ENCODE data around the gene RPA1. TPM values are rescaled to one million over a fixed set of nuclear protein-coding genes. Genes with fewer than 3 reads are reported as not detected.

RPA1 gene
- polyA plus RNA-seq, 3 donors, result 18.5 to 27.4 (median 23.8) TPM

DNA sequence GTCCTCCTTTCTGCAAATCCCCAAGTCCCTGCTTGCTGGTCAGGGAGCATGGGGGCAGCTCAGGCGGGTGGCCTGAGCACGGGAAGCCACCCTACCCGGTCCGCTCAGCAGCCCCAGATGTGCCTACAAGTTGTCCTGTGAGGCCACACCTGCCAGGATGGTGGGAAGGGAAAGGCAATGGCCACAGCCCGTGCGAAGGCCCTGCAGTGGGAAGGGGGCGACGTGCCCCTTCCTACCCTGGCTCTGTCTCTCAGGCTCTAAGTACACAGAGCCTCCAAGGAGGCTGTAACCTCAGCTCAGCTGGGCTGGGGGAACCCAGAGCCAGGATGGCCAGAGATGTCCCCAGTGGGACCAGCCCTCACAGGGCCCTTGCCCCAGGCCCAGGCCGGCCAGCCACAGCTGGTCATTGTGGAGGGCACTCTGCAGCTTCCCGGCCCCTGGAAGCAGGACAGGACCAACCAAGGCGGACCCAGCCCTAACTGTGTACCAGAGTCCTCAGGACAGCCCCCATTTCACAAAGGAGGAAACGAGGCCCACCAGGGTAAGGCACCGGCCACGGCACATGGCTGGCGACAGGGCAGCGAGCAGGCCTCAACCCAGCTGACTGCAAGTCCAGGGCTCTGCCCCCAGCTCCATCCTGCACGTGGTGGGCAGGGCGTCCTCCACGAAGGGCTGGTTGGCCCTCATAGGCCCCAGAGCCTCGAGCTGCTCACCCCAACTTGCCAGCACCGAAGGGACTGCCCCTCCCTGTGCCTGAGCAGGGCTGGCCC is 113.0 kb downstream of the RPA1 start:
- Histone ChIP-seq H3K79me2 (ENCODE audit: insufficient read depth, low read length) (no peaks in the 10 kb centered on the region), H4K20me1 (ENCODE audit: insufficient read depth, low read length) (no peaks in the 10 kb centered on the region), H3K4me3 (replicated peaks in 1 of 3; ENCODE audit: low read depth in 2 of 3, low read length in 3 of 3) (no peak overlapping the region), H3K27ac (ENCODE audit: low read depth in 1 of 2, low read length in 2 of 2) (no peak overlapping the region), H3K9ac (ENCODE audit: insufficient read depth, low read length, poor library complexity, severe bottlenecking) (no peak overlapping the region), H3K4me1 (ENCODE audit: control insufficient read depth in 1 of 2, insufficient read depth in 2 of 2, low read length in 2 of 2) (no peaks in the 10 kb centered on the region), H2AFZ (ENCODE audit: insufficient read depth, low read depth, low read length, poor library complexity, severe bottlenecking) (no peak overlapping the region), H3K27me3 (ENCODE audit: control insufficient read depth in 2 of 2, insufficient read depth in 2 of 2, low read length in 2 of 2) (no peaks in the 10 kb centered on the region), H3K36me3 (replicated peaks in 1 of 2; ENCODE audit: control insufficient read depth in 1 of 2, insufficient read depth in 2 of 2, low read length in 2 of 2) (no peaks in the 10 kb centered on the region), H3K4me2 (replicated peaks; ENCODE audit: extremely low read depth, low read length, poor library complexity, severe bottlenecking) (no peak overlapping the region), H3K9me3 (replicated peaks in 1 of 2; ENCODE audit: control insufficient read depth in 1 of 2, insufficient read depth in 1 of 2, low read length in 2 of 2) (no peaks in the 10 kb centered on the region)
- 94% methylated on average over 16 of the region's 21 CpGs for WGBS (ENCODE audit: insufficient coverage)
- Mint-ChIP-seq H3K36me3 (no peaks in the 10 kb centered on the region), H3K27ac (no peak overlapping the region), H3K4me3 (no peak overlapping the region), H3K9me3 (no peaks in the 10 kb centered on the region), H3K27me3 (ENCODE audit: low read depth in 3 of 3) (peaks cover 0 to 2% (median 0%) of the 10 kb centered on the region in 3 donors), H3K4me1 (no peaks in the 10 kb centered on the region)
- TF ChIP-seq, protein P1, sequence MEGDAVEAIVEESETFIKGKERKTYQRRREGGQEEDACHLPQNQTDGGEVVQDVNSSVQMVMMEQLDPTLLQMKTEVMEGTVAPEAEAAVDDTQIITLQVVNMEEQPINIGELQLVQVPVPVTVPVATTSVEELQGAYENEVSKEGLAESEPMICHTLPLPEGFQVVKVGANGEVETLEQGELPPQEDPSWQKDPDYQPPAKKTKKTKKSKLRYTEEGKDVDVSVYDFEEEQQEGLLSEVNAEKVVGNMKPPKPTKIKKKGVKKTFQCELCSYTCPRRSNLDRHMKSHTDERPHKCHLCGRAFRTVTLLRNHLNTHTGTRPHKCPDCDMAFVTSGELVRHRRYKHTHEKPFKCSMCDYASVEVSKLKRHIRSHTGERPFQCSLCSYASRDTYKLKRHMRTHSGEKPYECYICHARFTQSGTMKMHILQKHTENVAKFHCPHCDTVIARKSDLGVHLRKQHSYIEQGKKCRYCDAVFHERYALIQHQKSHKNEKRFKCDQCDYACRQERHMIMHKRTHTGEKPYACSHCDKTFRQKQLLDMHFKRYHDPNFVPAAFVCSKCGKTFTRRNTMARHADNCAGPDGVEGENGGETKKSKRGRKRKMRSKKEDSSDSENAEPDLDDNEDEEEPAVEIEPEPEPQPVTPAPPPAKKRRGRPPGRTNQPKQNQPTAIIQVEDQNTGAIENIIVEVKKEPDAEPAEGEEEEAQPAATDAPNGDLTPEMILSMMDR (IDR thresholded peaks at IDR 0.05), result no peak
- no peak for DNase-seq
- intact Hi-C loops (cut with micrococcal nuclease), result no loop called here

DNA sequence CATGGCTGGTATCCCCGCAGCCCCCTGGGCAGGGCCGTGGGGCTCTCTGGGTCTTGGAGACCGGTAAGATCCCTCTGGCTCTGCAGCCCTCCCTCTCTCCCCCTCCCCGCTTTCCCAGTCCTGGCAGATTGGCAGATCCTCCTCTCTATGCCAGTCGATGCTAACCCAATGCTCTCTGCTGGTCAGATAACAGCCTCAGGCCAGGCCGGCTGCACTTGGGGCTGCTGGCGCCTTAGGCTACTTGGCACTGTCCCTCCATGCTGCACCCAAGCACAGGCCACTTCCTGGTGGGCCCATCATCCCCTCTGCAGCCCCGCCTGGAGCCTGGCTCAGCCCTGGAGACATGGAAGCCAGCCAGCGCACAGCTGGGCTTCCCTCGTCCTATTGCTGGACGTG is 113.6 kb downstream of the RPA1 start:
- no peak overlapping the region for H2AFZ ChIP-seq (ENCODE audit: insufficient read depth, low read depth, low read length, poor library complexity, severe bottlenecking)
- no peaks in the 10 kb centered on the region for H4K20me1 ChIP-seq (ENCODE audit: insufficient read depth, low read length)
- H3K36me3 ChIP-seq (replicated peaks in 1 of 2; ENCODE audit: control insufficient read depth in 1 of 2, insufficient read depth in 2 of 2, low read length in 2 of 2), result no peaks in the 10 kb centered on the region
- no peaks in the 10 kb centered on the region for H3K9me3 ChIP-seq (replicated peaks in 1 of 2; ENCODE audit: control insufficient read depth in 1 of 2, insufficient read depth in 1 of 2, low read length in 2 of 2)
- H3K4me2 ChIP-seq (replicated peaks; ENCODE audit: extremely low read depth, low read length, poor library complexity, severe bottlenecking), result no peak overlapping the region
- no peak overlapping the region for H3K27ac ChIP-seq (ENCODE audit: low read depth in 1 of 2, low read length in 2 of 2)
- no peak overlapping the region for H3K9ac ChIP-seq (ENCODE audit: insufficient read depth, low read length, poor library complexity, severe bottlenecking)
- H3K27ac Mint-ChIP-seq, result no peak overlapping the region
- H3K9me3 Mint-ChIP-seq, result no peaks in the 10 kb centered on the region
- no peaks in the 10 kb centered on the region for H3K27me3 Mint-ChIP-seq (ENCODE audit: low read depth in 3 of 3)
- H3K36me3 Mint-ChIP-seq, result no peaks in the 10 kb centered on the region
- no peaks in the 10 kb centered on the region for H3K4me1 Mint-ChIP-seq
- TF ChIP-seq, protein P1 (IDR thresholded peaks at IDR 0.05), result no peak
- H3K27me3 ChIP-seq (ENCODE audit: control insufficient read depth in 2 of 2, insufficient read depth in 2 of 2, low read length in 2 of 2), result no peaks in the 10 kb centered on the region
- H3K4me3 ChIP-seq (replicated peaks in 1 of 3; ENCODE audit: low read depth in 2 of 3, low read length in 3 of 3), result no peak overlapping the region
- no peak for DNase-seq
- no peaks in the 10 kb centered on the region for H3K79me2 ChIP-seq (ENCODE audit: insufficient read depth, low read length)
- H3K4me3 Mint-ChIP-seq, result no peak overlapping the region
- intact Hi-C loops (cut with micrococcal nuclease), result no loop called here
- 94% methylated on average over 11 of the region's 11 CpGs for WGBS (ENCODE audit: insufficient coverage)
- H3K4me1 ChIP-seq (ENCODE audit: control insufficient read depth in 1 of 2, insufficient read depth in 2 of 2, low read length in 2 of 2), result no peaks in the 10 kb centered on the region

Measured in CD14-positive monocyte (primary cell).